Measurements from ENCODE around the gene PCDHGA5. TPM values are rescaled to one million over a fixed set of nuclear protein-coding genes. Genes with fewer than 3 reads are reported as not detected.

The PCDHGA5 gene
- total RNA-seq, 1 experiment from 2014 or later = 2.0 TPM

DNA sequence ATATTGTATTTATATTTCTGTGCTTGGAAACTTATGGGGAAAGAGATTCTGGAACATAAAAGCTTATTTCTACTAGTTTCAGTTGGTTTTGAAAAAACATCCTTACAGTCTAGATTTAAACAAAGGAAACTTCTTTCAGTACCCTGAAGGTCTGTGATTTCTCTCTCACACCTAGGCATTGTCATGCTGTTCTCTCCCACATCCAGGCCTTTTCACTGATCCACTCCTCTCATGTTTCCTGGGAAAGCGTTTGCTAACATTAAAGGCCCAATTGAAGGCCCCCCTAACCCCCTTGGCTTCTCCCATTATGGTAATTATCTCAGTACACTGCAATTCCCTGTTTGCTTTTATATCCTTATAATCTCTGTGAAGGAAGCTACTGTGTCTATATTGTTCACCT is 21.2 kb upstream of the PCDHGA5 start (continued):
- TF ChIP-seq, protein P1, sequence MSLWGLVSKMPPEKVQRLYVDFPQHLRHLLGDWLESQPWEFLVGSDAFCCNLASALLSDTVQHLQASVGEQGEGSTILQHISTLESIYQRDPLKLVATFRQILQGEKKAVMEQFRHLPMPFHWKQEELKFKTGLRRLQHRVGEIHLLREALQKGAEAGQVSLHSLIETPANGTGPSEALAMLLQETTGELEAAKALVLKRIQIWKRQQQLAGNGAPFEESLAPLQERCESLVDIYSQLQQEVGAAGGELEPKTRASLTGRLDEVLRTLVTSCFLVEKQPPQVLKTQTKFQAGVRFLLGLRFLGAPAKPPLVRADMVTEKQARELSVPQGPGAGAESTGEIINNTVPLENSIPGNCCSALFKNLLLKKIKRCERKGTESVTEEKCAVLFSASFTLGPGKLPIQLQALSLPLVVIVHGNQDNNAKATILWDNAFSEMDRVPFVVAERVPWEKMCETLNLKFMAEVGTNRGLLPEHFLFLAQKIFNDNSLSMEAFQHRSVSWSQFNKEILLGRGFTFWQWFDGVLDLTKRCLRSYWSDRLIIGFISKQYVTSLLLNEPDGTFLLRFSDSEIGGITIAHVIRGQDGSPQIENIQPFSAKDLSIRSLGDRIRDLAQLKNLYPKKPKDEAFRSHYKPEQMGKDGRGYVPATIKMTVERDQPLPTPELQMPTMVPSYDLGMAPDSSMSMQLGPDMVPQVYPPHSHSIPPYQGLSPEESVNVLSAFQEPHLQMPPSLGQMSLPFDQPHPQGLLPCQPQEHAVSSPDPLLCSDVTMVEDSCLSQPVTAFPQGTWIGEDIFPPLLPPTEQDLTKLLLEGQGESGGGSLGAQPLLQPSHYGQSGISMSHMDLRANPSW (CRISPR knock-in tag; conservative IDR thresholded peaks at IDR 0.05; ENCODE audit: low read depth) = no peak
- TF ChIP-seq, protein P2, sequence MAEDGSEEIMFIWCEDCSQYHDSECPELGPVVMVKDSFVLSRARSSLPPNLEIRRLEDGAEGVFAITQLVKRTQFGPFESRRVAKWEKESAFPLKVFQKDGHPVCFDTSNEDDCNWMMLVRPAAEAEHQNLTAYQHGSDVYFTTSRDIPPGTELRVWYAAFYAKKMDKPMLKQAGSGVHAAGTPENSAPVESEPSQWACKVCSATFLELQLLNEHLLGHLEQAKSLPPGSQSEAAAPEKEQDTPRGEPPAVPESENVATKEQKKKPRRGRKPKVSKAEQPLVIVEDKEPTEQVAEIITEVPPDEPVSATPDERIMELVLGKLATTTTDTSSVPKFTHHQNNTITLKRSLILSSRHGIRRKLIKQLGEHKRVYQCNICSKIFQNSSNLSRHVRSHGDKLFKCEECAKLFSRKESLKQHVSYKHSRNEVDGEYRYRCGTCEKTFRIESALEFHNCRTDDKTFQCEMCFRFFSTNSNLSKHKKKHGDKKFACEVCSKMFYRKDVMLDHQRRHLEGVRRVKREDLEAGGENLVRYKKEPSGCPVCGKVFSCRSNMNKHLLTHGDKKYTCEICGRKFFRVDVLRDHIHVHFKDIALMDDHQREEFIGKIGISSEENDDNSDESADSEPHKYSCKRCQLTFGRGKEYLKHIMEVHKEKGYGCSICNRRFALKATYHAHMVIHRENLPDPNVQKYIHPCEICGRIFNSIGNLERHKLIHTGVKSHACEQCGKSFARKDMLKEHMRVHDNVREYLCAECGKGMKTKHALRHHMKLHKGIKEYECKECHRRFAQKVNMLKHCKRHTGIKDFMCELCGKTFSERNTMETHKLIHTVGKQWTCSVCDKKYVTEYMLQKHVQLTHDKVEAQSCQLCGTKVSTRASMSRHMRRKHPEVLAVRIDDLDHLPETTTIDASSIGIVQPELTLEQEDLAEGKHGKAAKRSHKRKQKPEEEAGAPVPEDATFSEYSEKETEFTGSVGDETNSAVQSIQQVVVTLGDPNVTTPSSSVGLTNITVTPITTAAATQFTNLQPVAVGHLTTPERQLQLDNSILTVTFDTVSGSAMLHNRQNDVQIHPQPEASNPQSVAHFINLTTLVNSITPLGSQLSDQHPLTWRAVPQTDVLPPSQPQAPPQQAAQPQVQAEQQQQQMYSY (CRISPR knock-in tag; IDR thresholded peaks at IDR 0.05) = no peak

DNA sequence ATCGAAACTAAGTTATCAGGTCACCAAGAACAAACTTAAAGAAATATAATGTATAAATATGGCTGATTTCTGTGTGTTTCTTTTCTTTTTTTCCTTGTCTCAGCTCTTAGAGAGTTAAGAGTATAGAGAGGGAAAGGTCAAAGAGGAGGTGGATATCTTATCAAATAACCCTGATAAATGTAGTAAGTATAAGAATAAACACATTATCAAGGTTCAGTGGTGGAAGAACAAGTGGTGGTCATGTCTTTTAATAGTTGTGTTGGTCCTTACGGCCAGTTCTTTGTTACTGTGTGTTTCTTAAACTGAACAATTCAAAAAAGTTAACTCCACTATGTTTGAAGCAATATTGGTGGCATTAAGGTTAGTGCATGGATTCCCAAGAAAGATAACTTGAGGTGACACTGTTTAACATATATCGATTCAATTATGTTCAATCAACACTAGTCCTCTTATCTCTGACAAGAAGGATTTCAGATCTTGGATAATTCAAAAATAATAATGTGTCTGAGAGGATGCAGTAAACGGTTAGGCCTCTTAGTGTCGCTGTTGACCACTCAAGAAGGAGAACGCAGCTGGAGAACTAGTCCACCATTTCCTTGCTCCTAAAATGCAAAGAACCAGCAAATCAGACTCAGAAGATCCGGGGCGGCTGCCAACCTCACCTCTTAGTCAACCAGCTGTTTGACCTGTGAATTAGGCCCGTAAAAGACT is 20.6 kb upstream of the PCDHGA5 start, which contains the start of gene PCDHGA3:
Gene PCDHGA3 (plus strand): TSS at position 588 of the 711 bp plus-strand sequence. CDS start 205 bp downstream, outside the sequence.
- Mint-ChIP-seq H3K9me3 (peaks cover 62% of the 10 kb centered on the region), H3K4me1 (peaks cover 2% of the 10 kb centered on the region; the same call in 1 of the 2 replicates), H3K27me3 (ENCODE audit: low read depth) (no peaks in the 10 kb centered on the region), H3K4me3 (0 out of 2 replicates have a peak within 1 kb of the TSS, but pooled peaks have one; percentile 22), H3K36me3 (peaks cover 54% of the 10 kb centered on the region), H3K27ac (no peak within 1 kb of the TSS)
- ATAC-seq (peak; percentile 61), DNase-seq (ENCODE audit: low spot score) (no peak)
- ChIA-PET POLR2A (interaction anchor here (0.6 kb wide), 1 partner anchor 1023 kb away, joined by 3 read pairs; no protein-coding TSS in a partner anchor), CTCF (interaction anchor here (0.6 to 4.0 kb wide), 32 partner anchors 9 to 224 kb away, joined by 3 to 22 read pairs (median 4); partner anchors contain the start of genes PCDHB10, PCDHB11, PCDHB14 and PCDHB15)
- no peak for TF ChIP-seq ZNF396 (CRISPR knock-in tag; IDR thresholded peaks at IDR 0.05; ENCODE audit: borderline replicate concordance)
- TF ChIP-seq, protein P3, sequence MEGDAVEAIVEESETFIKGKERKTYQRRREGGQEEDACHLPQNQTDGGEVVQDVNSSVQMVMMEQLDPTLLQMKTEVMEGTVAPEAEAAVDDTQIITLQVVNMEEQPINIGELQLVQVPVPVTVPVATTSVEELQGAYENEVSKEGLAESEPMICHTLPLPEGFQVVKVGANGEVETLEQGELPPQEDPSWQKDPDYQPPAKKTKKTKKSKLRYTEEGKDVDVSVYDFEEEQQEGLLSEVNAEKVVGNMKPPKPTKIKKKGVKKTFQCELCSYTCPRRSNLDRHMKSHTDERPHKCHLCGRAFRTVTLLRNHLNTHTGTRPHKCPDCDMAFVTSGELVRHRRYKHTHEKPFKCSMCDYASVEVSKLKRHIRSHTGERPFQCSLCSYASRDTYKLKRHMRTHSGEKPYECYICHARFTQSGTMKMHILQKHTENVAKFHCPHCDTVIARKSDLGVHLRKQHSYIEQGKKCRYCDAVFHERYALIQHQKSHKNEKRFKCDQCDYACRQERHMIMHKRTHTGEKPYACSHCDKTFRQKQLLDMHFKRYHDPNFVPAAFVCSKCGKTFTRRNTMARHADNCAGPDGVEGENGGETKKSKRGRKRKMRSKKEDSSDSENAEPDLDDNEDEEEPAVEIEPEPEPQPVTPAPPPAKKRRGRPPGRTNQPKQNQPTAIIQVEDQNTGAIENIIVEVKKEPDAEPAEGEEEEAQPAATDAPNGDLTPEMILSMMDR (IDR thresholded peaks at IDR 0.05) = peak; percentile 45; the same call in 1 of the 2 replicates
- TF ChIP-seq, protein P4, sequence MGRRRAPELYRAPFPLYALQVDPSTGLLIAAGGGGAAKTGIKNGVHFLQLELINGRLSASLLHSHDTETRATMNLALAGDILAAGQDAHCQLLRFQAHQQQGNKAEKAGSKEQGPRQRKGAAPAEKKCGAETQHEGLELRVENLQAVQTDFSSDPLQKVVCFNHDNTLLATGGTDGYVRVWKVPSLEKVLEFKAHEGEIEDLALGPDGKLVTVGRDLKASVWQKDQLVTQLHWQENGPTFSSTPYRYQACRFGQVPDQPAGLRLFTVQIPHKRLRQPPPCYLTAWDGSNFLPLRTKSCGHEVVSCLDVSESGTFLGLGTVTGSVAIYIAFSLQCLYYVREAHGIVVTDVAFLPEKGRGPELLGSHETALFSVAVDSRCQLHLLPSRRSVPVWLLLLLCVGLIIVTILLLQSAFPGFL (CRISPR knock-in tag; IDR thresholded peaks at IDR 0.05; ENCODE audit: borderline replicate concordance) = no peak

DNA sequence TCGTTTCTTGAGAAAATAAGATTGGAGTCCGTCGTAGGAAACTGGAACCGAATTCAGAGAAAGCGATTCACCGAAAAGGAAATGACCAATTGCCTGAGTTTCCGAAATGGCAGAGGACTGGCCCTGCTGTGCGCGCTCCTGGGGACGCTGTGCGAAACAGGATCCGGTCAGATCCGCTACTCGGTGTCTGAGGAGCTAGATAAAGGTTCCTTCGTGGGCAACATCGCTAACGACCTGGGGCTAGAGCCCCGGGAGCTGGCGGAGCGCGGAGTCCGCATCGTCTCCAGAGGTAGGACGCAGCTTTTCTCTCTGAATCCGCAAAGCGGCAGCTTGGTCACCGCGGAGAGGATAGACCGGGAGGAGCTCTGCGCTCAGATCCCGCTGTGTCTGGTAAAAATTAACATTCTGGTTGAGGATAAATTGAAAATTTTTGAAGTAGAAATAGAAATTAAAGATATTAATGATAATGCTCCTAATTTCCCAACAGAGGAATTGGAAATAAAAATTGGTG is 20.0 kb upstream of the PCDHGA5 start:
- Mint-ChIP-seq H3K9me3 (peaks cover 57% of the 10 kb centered on the region), H3K4me1 (peaks cover 2% of the 10 kb centered on the region; the same call in 1 of the 2 replicates), H3K4me3 (0 out of 2 replicates have a peak overlapping the region, but pooled peaks have one; percentile 22), H3K36me3 (peaks cover 51% of the 10 kb centered on the region), H3K27me3 (ENCODE audit: low read depth) (no peaks in the 10 kb centered on the region), H3K27ac (no peak overlapping the region)
- CTCF ChIA-PET = interaction anchor here (0.6 to 4.0 kb wide), 32 partner anchors 10 to 223 kb away, joined by 3 to 22 read pairs (median 4); partner anchors contain the start of genes PCDHB10, PCDHB11, PCDHB14 and PCDHB15
- POLR2A ChIA-PET = interaction anchor here (0.6 kb wide), 1 partner anchor 1022 kb away, joined by 3 read pairs; no protein-coding TSS in a partner anchor
- TF ChIP-seq ATF1 (CRISPR knock-in tag; IDR thresholded peaks at IDR 0.05) (no peak), TEAD1 (CRISPR knock-in tag; IDR thresholded peaks at IDR 0.05) (no peak), TCF7 (CRISPR knock-in tag; IDR thresholded peaks at IDR 0.05; ENCODE audit: low read depth) (no peak), FOXP1 (CRISPR knock-in tag; IDR thresholded peaks at IDR 0.05; ENCODE audit: borderline replicate concordance) (no peak)
- TF ChIP-seq, protein P5, sequence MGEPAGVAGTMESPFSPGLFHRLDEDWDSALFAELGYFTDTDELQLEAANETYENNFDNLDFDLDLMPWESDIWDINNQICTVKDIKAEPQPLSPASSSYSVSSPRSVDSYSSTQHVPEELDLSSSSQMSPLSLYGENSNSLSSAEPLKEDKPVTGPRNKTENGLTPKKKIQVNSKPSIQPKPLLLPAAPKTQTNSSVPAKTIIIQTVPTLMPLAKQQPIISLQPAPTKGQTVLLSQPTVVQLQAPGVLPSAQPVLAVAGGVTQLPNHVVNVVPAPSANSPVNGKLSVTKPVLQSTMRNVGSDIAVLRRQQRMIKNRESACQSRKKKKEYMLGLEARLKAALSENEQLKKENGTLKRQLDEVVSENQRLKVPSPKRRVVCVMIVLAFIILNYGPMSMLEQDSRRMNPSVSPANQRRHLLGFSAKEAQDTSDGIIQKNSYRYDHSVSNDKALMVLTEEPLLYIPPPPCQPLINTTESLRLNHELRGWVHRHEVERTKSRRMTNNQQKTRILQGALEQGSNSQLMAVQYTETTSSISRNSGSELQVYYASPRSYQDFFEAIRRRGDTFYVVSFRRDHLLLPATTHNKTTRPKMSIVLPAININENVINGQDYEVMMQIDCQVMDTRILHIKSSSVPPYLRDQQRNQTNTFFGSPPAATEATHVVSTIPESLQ (CRISPR knock-in tag; IDR thresholded peaks at IDR 0.05) = no peak
- TF ChIP-seq, protein P6, sequence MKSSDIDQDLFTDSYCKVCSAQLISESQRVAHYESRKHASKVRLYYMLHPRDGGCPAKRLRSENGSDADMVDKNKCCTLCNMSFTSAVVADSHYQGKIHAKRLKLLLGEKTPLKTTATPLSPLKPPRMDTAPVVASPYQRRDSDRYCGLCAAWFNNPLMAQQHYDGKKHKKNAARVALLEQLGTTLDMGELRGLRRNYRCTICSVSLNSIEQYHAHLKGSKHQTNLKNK (CRISPR knock-in tag; IDR thresholded peaks at IDR 0.05) = no peak
- DNase-seq (ENCODE audit: low spot score) (no peak), ATAC-seq (no peak)
